Stimulated activated naive CD8-positive, alpha-beta T cell treated with anti-CD3 and anti-CD28 coated beads, Interleukin-15, amount 100 ng/mL, for 72 hours (primary cell): ENCODE results near the gene ENTREP3.
A peak's percentile ranks its signal among the peaks of the same experiment; 100 is the strongest.
"Not testable (repeated sequence)": the region's sequence is repeated elsewhere in the genome, so short reads cannot be mapped to it uniquely, and the experiment has no call there.

Experiments used
- ATAC-seq: fragments of 150-1000 bp; cut with Tn5 transposase; 2 replicates; pipeline ENCODE4 v1.10.0; 2021; ENCODE audit warnings: mild to moderate bottlenecking, moderate library complexity
- DNase-seq, 2 donors: peaks; one replicate each; pipeline ENCODE4 v3.0.0; 2021 to 2022
- H3K27ac Mint-ChIP-seq, 2 donors: one replicate each; pipeline ENCODE4 v1.8.0; 2022; ENCODE audit warnings: mild to moderate bottlenecking in 2 of 2, mixed read lengths in 2 of 2, moderate library complexity in 2 of 2
- H3K27me3 Mint-ChIP-seq: one replicate; pipeline ENCODE4 v1.8.0; 2022; ENCODE audit warnings: mixed read lengths
- H3K4me1 Mint-ChIP-seq: one replicate; pipeline ENCODE4 v1.8.0; 2022; ENCODE audit warnings: mild to moderate bottlenecking, mixed read lengths
- H3K4me3 Mint-ChIP-seq, 2 donors: one replicate each; pipeline ENCODE4 v1.8.0; 2022; ENCODE audit warnings: mild to moderate bottlenecking in 2 of 2, mixed read lengths in 2 of 2, moderate library complexity in 1 of 2
- H3K9me3 Mint-ChIP-seq, 2 donors: one replicate each; pipeline ENCODE4 v1.8.0; 2022; ENCODE audit warnings: mixed read lengths in 2 of 2

Gene ENTREP3

DNA sequence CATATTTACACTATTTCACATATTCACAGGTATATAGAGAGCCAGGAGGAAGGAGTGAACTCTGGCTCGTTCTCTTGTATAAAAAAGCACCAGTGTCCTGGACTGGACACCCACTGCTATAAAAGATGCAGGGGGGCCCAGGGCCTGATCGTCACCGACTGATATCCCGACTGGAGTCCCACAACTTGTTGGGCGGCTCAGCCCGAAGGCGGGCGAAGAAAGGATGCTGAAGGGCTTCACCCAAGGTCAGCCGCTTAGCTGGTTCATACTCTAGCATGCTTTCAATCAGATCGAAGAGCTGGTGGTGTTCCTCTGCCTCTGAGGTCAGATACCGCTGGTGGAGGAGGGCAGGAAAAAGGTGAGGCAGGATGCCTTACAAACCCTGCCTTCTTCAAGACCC is 7.8 kb upstream of the ENTREP3 start:
- no peak overlapping the region for H3K27ac Mint-ChIP-seq
- H3K4me1 Mint-ChIP-seq: peaks cover 39% of the 10 kb centered on the region
- no peak for ATAC-seq
- no peak overlapping the region for H3K4me3 Mint-ChIP-seq
- no peaks in the 10 kb centered on the region for H3K9me3 Mint-ChIP-seq
- no peaks in the 10 kb centered on the region for H3K27me3 Mint-ChIP-seq
- no peak for DNase-seq

DNA sequence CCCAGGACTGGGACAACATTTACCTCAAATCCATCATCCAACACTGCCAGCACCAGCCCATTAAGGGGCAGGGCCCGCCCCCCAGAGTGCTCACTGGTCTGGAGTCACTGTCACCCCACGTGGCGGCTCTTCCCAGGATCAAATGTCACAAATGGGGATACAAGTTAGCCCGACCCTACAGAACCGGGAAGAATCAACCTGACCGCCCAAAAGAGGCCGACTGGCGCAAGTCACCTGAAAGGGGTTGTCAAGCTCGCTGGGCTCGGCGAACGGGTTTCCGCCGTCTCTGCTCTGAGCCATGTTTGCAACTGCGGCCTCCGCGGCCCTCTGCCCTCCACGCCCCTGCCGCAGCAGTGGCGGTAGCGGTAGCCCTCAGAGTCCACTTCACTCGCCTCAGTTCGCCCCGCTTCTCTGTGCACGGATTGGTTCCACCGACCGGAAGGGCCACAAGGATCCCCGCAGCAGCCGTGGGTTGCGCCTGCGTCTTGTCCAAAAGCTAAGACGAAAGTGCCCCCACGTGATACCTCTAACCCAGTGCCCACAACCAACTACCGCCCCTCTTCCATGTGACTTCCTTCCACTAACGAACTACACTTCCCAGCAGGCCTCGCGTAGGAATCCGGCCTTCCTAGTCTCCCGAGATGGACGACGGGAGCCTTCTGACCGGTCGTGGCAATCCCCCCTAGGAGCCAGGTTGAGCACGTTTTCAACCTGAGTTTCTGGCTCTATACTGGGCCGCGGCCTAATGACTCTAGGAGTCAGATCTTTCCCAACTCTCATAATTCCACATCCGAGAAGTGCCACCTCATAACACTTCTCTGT is 6.8 kb upstream of the ENTREP3 start, which contains the start of gene SCAMP3:
SCAMP3 (minus strand) TSS at position 509 of the 822 bp plus-strand sequence; CDS start at position 300, 209 bp downstream.
- Mint-ChIP-seq H3K27me3 (no peaks in the 10 kb centered on the region), H3K9me3 (no peaks in the 10 kb centered on the region), H3K4me1 (peaks cover 39% of the 10 kb centered on the region), H3K4me3 (peak within 1 kb of the TSS; percentile 91 to 98), H3K27ac (peak within 1 kb of the TSS; percentile 97)
- DNase-seq (peak; percentile 79 to 91), ATAC-seq (peak; percentile 96)

DNA sequence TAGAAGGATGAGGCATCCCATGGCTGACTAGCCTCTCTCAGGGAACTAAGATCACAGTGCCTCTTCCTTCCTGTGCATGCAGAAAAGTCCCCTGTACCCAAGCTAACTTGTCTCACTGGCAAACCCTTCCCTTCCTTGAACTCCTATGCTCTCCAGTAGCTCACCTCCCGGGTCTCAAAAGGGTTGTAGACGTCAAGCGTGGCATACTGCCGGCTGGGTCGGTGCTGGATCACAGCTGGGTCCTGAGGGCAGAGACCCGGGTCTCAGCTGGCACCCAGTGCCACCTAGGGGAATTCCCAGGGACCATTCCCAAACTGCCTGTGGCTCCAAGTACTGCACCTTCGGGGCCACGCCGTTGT is 6.2 kb upstream of the ENTREP3 start:
- ATAC-seq (peak; percentile 65), DNase-seq (peak in 1 of 2 donors; percentile 40)
- no peaks in the 10 kb centered on the region for H3K27me3 Mint-ChIP-seq
- peak overlapping the region; percentile 91 to 98 for H3K4me3 Mint-ChIP-seq
- H3K27ac Mint-ChIP-seq: peak overlapping the region; percentile 97
- H3K4me1 Mint-ChIP-seq: peaks cover 44% of the 10 kb centered on the region
- H3K9me3 Mint-ChIP-seq: no peaks in the 10 kb centered on the region

DNA sequence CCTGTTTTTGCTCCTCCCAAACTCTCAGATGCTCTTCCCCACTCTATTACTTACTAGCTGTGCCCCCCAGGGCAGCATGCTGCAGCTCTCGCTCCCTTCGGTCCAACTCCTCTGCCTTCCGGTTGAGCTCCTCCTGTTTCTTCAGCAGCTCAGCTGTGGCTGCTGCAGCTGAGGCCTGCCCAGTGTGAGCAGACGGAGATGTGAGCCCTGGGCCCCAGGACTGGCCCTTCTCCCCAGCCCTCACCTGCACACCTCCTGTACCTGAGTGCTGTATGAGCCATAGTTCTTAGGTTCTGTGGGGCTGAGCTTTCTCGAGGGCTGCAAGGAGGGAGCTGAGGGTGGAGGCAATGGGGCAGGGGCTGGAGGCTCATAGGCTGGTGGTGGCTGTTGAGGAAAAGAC is 5.0 kb upstream of the ENTREP3 start:
- Mint-ChIP-seq H3K4me1 (peaks cover 56% of the 10 kb centered on the region), H3K4me3 (peak overlapping the region; percentile 25 to 98), H3K27ac (peak overlapping the region in 1 of 2 donors; percentile 90), H3K9me3 (no peaks in the 10 kb centered on the region), H3K27me3 (no peaks in the 10 kb centered on the region)
- no peak for DNase-seq
- ATAC-seq: no peak

DNA sequence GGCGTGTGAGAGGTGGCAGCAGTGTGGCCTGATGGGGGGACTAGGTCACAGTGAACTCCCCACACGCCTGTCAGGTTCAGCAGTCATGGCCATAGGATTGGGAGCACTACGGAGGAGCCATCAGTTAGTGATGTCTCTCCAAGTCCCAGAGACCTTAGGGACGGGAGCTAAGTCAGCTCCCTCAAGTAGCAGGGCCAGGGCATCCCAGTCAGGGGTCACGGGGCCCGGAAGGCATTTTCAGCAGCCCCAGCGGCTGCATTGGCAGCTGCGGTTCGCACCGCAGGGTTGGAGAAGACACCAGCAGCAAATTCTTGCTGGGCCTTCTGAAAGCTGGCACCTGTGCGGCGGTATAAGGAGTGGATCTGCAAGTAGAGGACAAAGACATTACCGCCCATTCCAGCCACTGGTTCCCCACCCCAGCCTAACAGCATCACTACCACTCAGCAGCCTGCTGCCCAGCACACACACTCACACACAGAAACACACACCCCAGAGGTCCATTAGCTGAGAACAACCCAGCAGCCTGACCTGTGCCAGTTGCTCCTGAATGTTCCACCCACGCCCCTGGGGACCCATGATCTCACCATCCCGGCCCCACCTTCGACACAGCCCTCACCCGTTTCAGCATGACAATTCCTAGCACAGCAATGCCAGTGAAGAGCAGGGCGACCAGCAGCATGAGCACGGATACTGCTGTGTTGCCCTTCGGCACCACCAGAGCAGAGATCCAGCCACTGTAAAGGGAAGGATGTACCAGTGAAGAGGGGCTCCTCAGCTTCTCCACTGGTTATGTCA is 972 bp upstream of the ENTREP3 start:
- DNase-seq: no peak
- ATAC-seq: no peak
- Mint-ChIP-seq H3K4me1 (peaks cover 55% of the 10 kb centered on the region), H3K9me3 (no peaks in the 10 kb centered on the region), H3K4me3 (peak overlapping the region; percentile 84 to 93), H3K27ac (peak overlapping the region in 1 of 2 donors; percentile 49), H3K27me3 (no peaks in the 10 kb centered on the region)

DNA sequence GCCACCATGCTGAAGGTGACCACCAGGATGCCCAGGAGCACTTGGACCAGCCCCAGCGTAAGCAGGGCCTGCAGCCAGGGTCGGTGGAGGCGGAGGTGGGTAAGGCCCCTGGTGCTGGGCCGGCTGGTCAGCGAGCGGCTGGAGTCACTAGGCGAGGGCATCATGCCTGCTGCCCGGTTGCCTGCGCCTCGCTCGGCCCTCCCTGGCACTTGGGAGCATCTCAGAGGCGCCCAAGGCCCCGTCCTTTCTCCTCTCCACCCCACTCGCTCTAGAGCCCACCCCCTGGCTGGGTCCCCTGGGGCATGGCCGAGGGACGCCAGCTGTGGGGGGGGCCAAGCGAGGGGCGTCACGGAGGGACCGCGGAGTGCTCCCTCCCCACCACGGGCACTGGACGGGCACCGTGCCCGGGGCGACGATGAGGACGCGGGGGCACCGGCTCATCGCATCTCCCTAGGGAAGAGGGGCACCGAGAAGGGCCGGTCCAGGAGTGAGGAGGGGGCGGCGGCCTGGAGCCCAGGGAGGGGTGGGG is 505 bp downstream of the ENTREP3 start:
- ATAC-seq (peak; percentile 8), DNase-seq (no peak)
- Mint-ChIP-seq H3K27me3 (no peaks in the 10 kb centered on the region), H3K4me1 (peaks cover 55% of the 10 kb centered on the region), H3K4me3 (peak overlapping the region; percentile 84 to 93), H3K27ac (peak overlapping the region; percentile 79 to 88), H3K9me3 (no peaks in the 10 kb centered on the region)

DNA sequence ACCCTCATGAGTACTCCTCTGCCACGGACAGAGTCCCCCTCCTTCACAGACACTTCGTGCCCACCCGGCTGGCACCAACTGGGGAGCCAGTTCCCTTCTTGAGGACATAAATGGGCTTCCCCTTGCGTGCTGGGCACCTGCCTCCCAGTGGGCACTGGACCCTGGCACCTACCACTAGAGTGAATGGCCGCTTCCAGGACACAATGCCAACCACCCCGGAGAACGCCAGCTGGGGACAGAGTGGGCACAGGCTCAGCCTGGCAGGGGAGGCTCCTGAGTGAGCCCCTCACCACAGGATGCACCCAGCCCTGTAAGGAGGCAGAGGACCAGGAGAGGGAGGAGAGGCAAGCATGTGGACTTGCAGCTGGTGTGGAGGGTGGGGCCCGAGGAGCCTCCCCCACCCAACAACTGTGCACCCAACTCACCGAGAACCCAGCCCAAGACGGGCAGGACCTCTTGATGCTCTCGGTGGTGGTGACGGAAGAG is 1.0 kb downstream of the ENTREP3 start:
- ATAC-seq (no peak), DNase-seq (no peak)
- H3K9me3 Mint-ChIP-seq: no peaks in the 10 kb centered on the region
- H3K4me3 Mint-ChIP-seq: peak overlapping the region; percentile 84 to 93
- H3K4me1 Mint-ChIP-seq: peaks cover 53% of the 10 kb centered on the region
- no peaks in the 10 kb centered on the region for H3K27me3 Mint-ChIP-seq
- H3K27ac Mint-ChIP-seq: peak overlapping the region in 1 of 2 donors; percentile 88

DNA sequence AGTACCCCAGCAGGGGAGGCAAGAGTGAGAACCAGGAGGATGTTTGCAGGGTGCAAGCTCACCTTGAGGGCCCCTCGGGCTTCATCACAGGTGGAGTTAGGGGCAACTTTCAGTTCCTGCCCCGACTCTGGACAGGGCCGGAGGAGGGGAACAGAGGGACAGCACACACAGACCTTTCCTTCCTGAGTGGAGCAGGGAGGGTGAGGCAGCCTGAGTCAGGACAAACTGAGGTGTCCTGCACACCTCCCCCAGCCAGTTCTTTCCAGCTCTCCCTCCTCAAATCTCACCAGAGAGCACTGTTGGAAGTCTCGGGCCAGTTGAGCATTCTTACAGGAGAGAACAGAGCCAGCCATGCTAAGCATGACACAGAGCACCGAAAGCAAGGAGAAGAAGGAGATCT is 1.5 kb downstream of the ENTREP3 start:
- peak overlapping the region; percentile 36 to 53 for H3K27ac Mint-ChIP-seq
- ATAC-seq (no peak), DNase-seq (no peak)
- no peaks in the 10 kb centered on the region for H3K27me3 Mint-ChIP-seq
- peaks cover 53% of the 10 kb centered on the region for H3K4me1 Mint-ChIP-seq
- H3K9me3 Mint-ChIP-seq: no peaks in the 10 kb centered on the region
- peak overlapping the region; percentile 84 to 93 for H3K4me3 Mint-ChIP-seq

DNA sequence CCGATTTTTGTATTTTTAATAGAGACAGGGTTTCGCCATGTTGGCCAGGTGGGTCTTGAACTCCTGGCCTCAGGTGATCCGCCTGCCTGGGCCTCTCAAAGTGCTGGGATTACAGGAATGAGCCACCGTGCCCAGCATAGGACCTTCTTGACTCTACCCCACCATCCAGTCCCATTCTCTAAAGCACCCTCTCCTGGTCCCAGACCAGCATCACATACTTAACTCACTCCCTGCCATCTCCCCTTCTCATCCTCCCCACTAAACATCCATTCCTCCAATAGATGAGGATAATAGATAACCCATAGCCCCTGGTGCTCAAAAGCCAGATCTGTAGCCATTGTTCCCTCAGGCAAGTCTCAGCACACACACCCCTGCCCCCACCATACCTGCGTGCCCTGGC is 2.1 kb downstream of the ENTREP3 start:
- Mint-ChIP-seq H3K9me3 (no peaks in the 10 kb centered on the region), H3K27me3 (no peaks in the 10 kb centered on the region), H3K4me1 (peaks cover 53% of the 10 kb centered on the region), H3K27ac (peak overlapping the region in 1 of 2 donors; percentile 4), H3K4me3 (peak overlapping the region; percentile 84 to 93)
- no peak for ATAC-seq
- DNase-seq: no peak

DNA sequence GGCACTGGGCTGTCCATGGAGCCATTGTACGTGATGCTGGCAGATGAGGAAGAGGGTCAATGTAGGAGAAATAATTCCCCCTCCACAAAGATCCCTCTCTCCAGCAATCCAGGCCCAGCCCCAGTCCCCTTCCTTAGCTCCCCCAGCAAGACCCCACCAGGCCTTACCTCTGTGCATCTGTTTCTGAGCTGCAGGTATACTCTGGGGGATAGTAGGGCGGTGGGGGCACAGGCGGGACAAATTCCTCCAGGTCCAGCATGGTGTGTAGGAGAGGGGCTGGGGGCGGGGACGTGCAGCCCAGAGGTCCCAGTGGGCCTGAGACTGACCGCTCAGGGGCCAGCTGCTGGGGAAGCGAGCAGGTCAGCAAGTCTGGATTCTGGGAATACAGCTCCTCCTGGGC is 3.7 kb downstream of the ENTREP3 start:
- Mint-ChIP-seq H3K4me3 (no peak overlapping the region), H3K27ac (no peak overlapping the region), H3K4me1 (peaks cover 49% of the 10 kb centered on the region), H3K27me3 (no peaks in the 10 kb centered on the region), H3K9me3 (no peaks in the 10 kb centered on the region)
- DNase-seq (no peak), ATAC-seq (no peak)

DNA sequence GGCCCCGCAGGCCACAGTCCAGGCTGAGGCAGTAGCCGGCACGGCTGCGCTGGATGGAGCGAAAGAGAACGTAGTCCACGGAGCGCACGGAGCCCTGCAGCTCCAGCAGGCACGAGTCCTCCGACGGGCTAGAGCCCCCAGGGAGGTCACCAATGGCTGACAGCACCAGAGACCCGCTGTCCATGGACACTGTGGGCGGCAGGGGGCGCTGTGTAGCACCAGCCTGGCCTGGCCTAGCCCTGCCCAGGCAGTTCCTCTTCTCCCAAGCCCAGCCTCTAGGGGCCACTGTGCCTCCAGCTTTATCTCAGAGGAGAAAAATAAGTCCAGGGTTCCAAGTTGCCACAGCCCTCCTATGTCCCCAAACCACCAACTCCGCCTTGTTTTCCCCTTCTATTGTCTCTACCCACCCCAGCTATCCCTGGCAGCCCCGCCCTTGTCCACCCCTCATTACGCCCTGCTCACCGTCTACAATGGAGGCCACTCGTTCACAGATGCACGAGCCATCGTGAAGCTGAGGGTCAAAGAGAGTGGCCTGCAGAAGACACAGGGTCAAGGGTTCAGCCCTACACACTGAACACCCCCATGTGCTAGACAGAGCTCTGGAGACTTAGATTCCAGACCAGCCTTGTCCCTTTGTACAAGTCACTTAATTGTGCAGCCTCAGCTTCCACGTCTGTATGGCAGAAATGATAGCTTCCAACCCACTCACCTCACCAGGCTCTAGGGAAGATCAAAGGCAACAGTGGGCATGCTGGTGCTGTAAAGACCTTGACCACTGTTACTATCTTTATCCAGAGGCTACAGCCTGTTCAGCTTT is 4.4 kb downstream of the ENTREP3 start:
- DNase-seq (peak; percentile 96 to 98), ATAC-seq (peak; percentile 96)
- Mint-ChIP-seq H3K27ac (peak overlapping the region; percentile 50 to 51), H3K4me3 (peak overlapping the region; percentile 70 to 79), H3K27me3 (no peaks in the 10 kb centered on the region), H3K9me3 (no peaks in the 10 kb centered on the region), H3K4me1 (peaks cover 47% of the 10 kb centered on the region)

DNA sequence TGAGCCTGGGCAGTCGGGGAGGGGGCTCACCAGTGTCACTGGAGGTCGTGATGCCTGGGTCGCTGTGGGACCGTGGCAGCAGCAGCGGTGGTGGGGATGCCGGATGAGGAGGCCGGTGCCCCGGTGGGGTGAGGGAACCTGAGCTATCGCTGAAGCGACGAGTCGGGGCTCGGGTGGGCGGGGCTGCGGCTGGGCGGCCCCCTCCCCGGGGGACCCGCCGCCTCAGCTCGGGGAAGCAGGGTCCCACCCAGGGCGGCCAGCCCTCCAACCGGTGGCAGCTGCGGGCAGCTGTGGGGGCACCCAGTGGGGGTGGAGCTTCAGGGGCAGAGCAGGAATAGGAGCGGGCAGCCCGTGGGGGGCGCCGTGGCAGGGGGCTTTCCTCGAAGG is 5.0 kb downstream of the ENTREP3 start:
- H3K4me3 Mint-ChIP-seq: peak overlapping the region; percentile 70 to 86
- peak overlapping the region; percentile 57 to 93 for H3K27ac Mint-ChIP-seq
- H3K9me3 Mint-ChIP-seq: no peaks in the 10 kb centered on the region
- no peaks in the 10 kb centered on the region for H3K27me3 Mint-ChIP-seq
- peak; percentile 47 for ATAC-seq
- DNase-seq: no peak
- H3K4me1 Mint-ChIP-seq: peaks cover 47% of the 10 kb centered on the region

DNA sequence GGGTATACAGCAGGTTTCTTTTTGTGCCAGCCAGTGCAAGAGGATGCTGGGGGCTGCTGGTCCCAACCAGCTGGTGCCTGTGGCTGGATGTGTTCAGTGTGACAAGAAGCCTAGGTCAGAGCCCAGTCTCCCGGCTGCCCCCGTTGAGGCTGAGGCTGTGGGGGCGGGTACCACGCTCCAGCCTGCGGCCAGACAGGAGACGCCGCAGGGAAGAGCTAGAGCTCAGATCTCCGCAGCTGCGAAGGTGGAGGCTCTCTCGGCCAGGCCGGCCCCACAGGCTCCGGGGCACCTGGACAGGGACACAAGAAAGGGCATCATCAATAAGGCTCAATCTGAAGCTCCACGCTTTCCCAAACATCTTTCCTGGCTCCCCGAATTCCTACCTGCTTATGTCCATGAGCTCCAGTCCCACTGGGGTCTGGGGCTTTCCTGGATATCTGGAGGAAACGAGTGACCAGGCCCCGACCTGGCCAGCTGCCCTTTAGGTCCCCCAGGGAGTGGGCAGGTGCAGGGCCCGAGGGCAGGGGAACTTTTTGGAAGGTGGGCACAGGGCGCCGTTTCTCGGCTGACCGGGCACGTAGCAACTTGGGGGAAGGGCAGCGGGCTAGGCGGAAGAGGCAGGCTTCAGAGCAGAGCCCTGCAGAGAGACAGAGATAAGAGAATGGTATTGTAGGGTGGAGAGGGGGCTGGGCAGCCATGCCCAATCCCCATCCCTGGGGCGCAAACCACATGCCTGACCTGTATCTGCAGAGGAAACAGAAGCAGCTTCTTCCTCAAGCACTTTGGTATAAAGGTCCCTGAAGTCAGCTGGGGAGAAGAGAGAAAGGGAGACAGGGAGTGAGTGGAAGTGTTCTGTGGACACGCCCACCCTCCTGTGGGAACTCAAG is 7.4 kb downstream of the ENTREP3 start:
- no peaks in the 10 kb centered on the region for H3K27me3 Mint-ChIP-seq
- no peak overlapping the region for H3K27ac Mint-ChIP-seq
- no peak for DNase-seq
- peaks cover 44% of the 10 kb centered on the region for H3K4me1 Mint-ChIP-seq
- no peaks in the 10 kb centered on the region for H3K9me3 Mint-ChIP-seq
- no peak for ATAC-seq
- H3K4me3 Mint-ChIP-seq: no peak overlapping the region

DNA sequence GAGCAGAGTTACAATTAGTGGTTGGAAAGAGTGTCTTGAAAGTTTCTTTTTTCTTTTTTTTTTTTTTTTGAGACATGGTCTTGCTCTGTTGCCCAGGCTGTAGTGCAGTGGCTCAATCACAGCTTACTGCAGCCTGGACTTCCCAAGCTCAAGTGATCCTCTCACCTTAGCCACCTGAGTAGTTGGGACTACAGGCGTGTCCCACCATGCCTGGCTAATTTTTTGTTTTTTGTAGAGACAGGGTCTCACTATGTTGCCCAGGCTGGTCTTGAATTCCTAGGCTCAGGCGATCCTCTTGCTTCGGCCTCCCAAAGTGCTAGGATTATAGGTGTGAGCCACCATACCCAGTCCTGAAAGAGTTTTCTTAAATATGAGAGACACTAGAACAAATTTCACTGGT is 8.5 kb downstream of the ENTREP3 start:
- not testable (repeated sequence) for H3K27ac Mint-ChIP-seq, ATAC-seq, H3K9me3 Mint-ChIP-seq, H3K4me3 Mint-ChIP-seq, H3K27me3 Mint-ChIP-seq, DNase-seq
- peaks cover 55% of the 10 kb centered on the region for H3K4me1 Mint-ChIP-seq
